Osteoblast (primary cell): ENCODE measurements around the gene LRRC53. TPM values are rescaled to one million over a fixed set of nuclear protein-coding genes. Genes with fewer than 3 reads are reported as not detected.

Source experiments
- DNase-seq: peaks from one replicate; pipeline ENCODE4 v3.0.0; 2011; ENCODE audit warnings: low spot score, mixed read lengths; ENCODE audit not compliant: insufficient read length; ENCODE audit errors: missing footprints
- H2AFZ ChIP-seq: 2 replicates; pipeline ENCODE4 v1.6.0; 2011; ENCODE audit warnings: mild to moderate bottlenecking, low read length
- H3K27ac ChIP-seq: 2 replicates; pipeline ENCODE4 v1.5.1; 2011; ENCODE audit warnings: mild to moderate bottlenecking, low read depth, low read length, moderate library complexity
- H3K27me3 ChIP-seq: 2 replicates; pipeline ENCODE4 v1.6.0; 2012; ENCODE audit warnings: mild to moderate bottlenecking, control low read depth, inconsistent platforms, low read length, moderate library complexity; ENCODE audit not compliant: insufficient read depth
- H3K36me3 ChIP-seq: 2 replicates; pipeline ENCODE4 v1.5.1; 2011; ENCODE audit warnings: mild to moderate bottlenecking, low read length, control low read depth, moderate library complexity; ENCODE audit not compliant: insufficient read depth
- H3K4me1 ChIP-seq: 2 replicates; pipeline ENCODE4 v1.5.1; 2011; ENCODE audit warnings: mild to moderate bottlenecking, low read length, control low read depth, moderate library complexity; ENCODE audit not compliant: insufficient read depth
- H3K4me2 ChIP-seq: 2 replicates; pipeline ENCODE4 v1.6.0; 2011; ENCODE audit warnings: mild to moderate bottlenecking, low read length; ENCODE audit not compliant: insufficient read depth
- H3K4me3 ChIP-seq: fragments of 200-600 bp; sonication (generic); 3 replicates; pipeline ENCODE4 v1.5.1; 2012; ENCODE audit warnings: mild to moderate bottlenecking, low read length, inconsistent platforms; ENCODE audit not compliant: insufficient read depth
- H3K79me2 ChIP-seq: 2 replicates; pipeline ENCODE4 v1.6.0; 2012; ENCODE audit warnings: mild to moderate bottlenecking, low read length, control low read depth, inconsistent platforms; ENCODE audit not compliant: insufficient read depth
- H3K9me3 ChIP-seq: 2 replicates; pipeline ENCODE4 v1.5.1; 2011; ENCODE audit warnings: low read depth, low read length, control low read depth
- H4K20me1 ChIP-seq: 2 replicates; pipeline ENCODE4 v1.6.0; 2012; ENCODE audit warnings: mild to moderate bottlenecking, low read length, control low read depth; ENCODE audit not compliant: insufficient read depth
- total RNA-seq: library from RNA; depleted of rRNA; stranded (reverse); fragments of >200 nt; gene quantifications from 2 replicates; pipeline ENCODE4 v1.2.3, GENCODE V29; 2012
- TF ChIP-seq, protein P1 (sequence below): IDR thresholded peaks from 2 replicates; pipeline ENCODE4 v1.5.1; 2011; ENCODE audit warnings: mild to moderate bottlenecking, low read depth, low read length, moderate library complexity; ENCODE audit errors: extremely low read depth

Gene LRRC53
- total RNA-seq, 1 donor, result not detected

DNA sequence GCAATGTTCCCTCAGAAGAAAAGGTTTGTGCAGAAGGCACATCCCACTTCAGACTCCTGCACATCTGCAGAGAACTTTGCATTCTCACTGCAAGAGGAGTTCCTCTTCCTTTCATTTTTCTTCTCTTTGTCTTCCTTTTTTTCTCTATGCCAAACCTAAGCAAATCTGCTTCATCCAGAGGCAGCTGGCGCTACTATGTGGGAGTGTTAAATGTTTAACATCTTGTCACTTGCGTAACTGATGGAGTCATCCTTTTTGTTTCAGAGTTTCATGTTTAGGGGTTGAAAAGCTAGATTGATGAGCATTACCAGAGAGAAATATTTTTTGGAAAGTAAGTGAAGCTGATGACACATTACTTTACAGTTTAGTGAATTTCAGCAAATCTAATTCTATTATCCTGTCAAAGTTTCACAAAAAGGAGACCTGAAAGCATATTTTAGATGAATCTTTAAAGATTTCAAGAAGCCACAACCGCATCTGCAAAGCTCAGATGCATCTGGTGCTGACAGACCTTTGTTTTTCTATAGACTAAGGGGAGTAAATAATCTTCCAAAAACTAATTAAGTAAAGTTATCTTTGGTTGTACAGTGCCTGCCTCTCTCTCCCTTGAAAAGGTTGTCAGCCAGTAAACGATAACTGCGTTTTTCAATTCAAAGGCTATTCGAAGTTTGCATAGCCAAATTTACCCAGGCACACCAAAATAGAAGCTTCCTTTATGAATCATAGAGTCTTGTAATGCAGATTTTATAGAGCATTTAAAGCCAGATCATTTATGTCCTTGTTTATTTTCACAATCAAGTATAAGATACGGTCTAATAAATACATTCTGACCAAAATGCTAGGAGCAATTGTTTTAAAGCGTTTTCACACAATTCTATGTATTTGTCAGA is 1.2 kb upstream of the LRRC53 start:
- Histone ChIP-seq H3K36me3 (no peaks in the 10 kb centered on the region), H3K27ac (no peak overlapping the region), H3K4me1 (no peaks in the 10 kb centered on the region), H3K9me3 (no peaks in the 10 kb centered on the region), H3K4me2 (no peak overlapping the region), H3K4me3 (no peak overlapping the region), H3K79me2 (no peaks in the 10 kb centered on the region), H3K27me3 (no peaks in the 10 kb centered on the region), H4K20me1 (no peaks in the 10 kb centered on the region), H2AFZ (no peak overlapping the region)
- TF ChIP-seq, protein P1, sequence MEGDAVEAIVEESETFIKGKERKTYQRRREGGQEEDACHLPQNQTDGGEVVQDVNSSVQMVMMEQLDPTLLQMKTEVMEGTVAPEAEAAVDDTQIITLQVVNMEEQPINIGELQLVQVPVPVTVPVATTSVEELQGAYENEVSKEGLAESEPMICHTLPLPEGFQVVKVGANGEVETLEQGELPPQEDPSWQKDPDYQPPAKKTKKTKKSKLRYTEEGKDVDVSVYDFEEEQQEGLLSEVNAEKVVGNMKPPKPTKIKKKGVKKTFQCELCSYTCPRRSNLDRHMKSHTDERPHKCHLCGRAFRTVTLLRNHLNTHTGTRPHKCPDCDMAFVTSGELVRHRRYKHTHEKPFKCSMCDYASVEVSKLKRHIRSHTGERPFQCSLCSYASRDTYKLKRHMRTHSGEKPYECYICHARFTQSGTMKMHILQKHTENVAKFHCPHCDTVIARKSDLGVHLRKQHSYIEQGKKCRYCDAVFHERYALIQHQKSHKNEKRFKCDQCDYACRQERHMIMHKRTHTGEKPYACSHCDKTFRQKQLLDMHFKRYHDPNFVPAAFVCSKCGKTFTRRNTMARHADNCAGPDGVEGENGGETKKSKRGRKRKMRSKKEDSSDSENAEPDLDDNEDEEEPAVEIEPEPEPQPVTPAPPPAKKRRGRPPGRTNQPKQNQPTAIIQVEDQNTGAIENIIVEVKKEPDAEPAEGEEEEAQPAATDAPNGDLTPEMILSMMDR, result no peak
- no peak for DNase-seq

DNA sequence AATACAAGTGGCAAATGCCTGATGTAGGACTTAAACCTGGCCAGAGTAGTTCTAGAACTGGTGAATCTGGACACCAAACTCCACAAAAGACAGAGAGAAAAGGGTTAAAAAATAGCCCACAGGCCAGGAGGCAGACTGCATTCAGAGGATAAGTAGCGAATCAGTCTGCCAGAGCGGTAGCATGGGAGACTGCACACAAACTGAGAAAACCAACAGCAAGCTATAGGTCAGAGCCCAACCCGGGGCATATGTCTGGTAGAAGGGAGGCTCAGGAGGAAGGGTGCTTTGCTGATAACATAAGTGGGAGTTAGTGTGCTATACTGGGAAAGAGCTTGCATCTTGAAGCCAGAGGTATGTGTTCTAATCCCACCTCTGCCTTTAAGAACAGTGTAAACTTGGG is 4.0 kb downstream of the LRRC53 start:
- H4K20me1 ChIP-seq, result no peaks in the 10 kb centered on the region
- H3K9me3 ChIP-seq, result no peaks in the 10 kb centered on the region
- H3K4me1 ChIP-seq, result no peaks in the 10 kb centered on the region
- no peaks in the 10 kb centered on the region for H3K79me2 ChIP-seq
- no peaks in the 10 kb centered on the region for H3K36me3 ChIP-seq
- H3K27ac ChIP-seq, result no peak overlapping the region
- no peaks in the 10 kb centered on the region for H3K27me3 ChIP-seq
- no peak overlapping the region for H3K4me3 ChIP-seq
- no peak for DNase-seq
- no peak overlapping the region for H3K4me2 ChIP-seq
- TF ChIP-seq, protein P1, result no peak
- H2AFZ ChIP-seq, result no peak overlapping the region

DNA sequence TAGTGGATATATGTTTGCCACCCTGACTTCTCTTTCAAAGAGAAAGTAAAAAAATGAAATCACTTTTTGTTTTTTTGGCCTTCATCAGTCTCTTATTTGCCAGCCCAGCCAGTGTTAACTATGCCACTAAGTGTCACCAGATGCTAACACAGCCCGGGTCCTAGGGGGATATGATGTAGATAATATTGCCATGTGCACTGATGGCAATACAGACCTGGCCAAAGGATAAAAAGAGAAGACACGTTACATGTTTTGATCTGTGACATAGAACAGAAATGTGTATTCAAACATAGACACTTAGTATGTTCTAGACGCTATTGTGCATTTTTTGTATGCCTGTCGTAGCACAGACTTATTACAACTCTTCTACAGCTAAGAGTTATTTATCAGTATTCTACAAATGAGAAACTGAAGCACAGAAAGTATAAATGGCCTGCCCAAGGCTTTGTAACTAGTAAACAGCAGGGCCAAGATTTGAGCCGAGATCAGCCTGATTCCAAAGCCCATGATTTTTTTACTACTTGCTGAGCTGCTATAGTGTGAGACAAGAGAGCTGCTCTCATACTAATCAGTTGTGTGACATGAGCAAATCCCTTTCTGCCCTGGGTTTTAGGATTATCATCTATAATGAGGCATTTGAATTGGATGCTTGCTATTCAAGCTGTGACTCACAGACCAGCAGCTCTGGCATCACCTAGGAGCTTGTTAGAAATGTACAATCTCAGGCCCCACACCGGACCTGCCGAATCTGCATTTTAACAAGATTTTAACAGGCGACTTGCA is 6.3 kb downstream of the LRRC53 start:
- Histone ChIP-seq H3K79me2 (no peaks in the 10 kb centered on the region), H3K9me3 (no peaks in the 10 kb centered on the region), H3K27ac (no peak overlapping the region), H3K27me3 (no peaks in the 10 kb centered on the region), H4K20me1 (no peaks in the 10 kb centered on the region), H3K4me3 (no peak overlapping the region), H3K4me1 (no peaks in the 10 kb centered on the region), H2AFZ (no peak overlapping the region), H3K36me3 (no peaks in the 10 kb centered on the region), H3K4me2 (no peak overlapping the region)
- DNase-seq, result peak; percentile 58
- TF ChIP-seq, protein P1, result no peak

DNA sequence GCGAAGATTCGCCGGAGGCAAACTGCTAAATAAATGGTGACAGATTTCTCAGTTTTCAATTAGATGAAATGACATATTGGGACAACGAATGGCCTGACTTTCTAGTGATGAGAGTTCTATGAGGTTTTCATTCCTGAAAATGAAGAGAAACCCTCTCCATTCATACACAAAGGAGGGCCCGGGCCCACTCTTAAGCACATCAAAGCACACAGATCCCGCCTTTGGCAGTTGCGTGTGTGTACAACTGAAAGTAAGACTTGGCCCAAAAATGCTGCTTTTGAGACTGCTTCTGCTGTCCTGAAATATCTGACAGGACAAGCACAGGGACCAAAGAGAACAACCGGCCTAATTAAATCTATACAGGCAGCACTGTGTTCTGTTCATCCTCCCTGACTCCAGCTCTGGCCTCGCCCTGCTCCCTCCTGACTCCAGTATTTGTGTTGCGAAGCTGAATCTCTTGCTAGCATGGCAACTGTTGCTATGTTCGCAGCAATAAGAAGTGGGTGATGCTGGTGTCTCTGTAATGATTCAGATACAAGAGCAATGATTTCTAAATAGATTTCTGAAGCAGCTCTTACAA is 7.4 kb downstream of the LRRC53 start:
- H2AFZ ChIP-seq, result no peak overlapping the region
- no peaks in the 10 kb centered on the region for H3K79me2 ChIP-seq
- H3K4me1 ChIP-seq, result no peaks in the 10 kb centered on the region
- H3K36me3 ChIP-seq, result no peaks in the 10 kb centered on the region
- TF ChIP-seq, protein P1, result no peak
- no peak for DNase-seq
- H3K9me3 ChIP-seq, result no peaks in the 10 kb centered on the region
- no peak overlapping the region for H3K27ac ChIP-seq
- H3K27me3 ChIP-seq, result no peaks in the 10 kb centered on the region
- H4K20me1 ChIP-seq, result no peaks in the 10 kb centered on the region
- no peak overlapping the region for H3K4me2 ChIP-seq
- H3K4me3 ChIP-seq, result no peak overlapping the region
